GM21515 (cell line): ENCODE results near the gene SNRNP35.
"Not testable (repeated sequence)": the region's sequence is repeated elsewhere in the genome, so short reads cannot be mapped to it uniquely, and the experiment has no call there.

ENCODE experiments used
- ATAC-seq: cut with Tn5 transposase; IDR thresholded peaks from one replicate; pipeline ENCODE4 v1.9.1; 2021; ENCODE audit not compliant: unreplicated experiment

The SNRNP35 gene

GRCh38 chr12:123449249-123449733, 8.6 kb upstream of the SNRNP35 start:
- no peak for ATAC-seq

- no peak for ATAC-seq
Measured at GRCh38 chr12:123449856-123450255, 8.1 kb upstream of the SNRNP35 start.

DNA sequence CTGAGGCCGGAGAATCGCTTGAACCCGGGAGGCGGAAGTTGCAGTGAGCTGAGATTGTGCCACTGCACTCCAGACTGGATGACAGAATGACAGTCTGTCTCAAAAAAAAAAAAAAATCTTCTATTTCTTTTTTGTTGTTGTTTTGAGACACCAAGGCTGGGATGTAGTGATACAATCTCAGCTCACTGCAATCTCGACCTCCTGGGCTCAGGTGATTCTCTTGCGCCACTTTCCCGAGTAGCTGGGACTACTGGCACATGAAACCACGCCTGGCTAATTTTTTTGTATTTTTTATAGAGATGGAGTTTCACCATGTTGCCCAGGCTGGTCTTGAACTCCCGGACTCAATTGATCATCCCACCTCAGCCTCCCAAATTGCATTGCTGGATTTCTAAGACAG, 7.3 kb upstream of the SNRNP35 start:
- ATAC-seq, result no peak

DNA sequence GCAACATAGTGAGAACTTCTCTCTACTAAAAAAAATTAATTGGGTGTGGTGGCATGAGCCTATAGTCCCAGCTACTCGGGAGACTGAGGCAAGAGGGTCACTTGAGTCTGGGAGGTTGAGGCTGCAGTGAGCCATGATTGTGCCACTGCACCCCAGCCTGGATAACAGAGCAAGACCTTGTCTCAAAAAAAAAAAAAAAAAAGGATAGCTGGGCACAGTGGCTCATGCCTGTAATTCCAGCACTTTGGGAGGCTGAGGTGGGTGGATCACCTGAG, 5.7 kb upstream of the SNRNP35 start:
- not testable (repeated sequence) for ATAC-seq

DNA sequence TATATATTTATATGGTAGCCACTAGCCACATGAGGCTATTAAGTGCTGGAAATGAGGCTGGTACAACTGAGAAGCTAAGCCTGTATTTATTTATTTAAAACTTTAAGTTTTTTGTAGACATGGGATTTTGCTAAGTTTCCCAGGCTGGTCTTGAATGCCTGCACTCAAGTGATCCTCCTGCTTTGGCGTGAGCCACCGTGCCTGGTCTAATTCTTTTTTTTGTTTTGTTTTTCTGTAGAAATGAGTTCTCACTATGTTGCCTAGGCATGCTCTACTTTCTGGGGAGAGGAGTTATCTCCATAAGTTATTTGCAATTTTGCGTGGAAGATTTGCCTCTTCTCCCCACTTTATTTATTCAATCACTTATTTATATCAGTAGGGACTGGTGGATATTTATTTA, 4.8 kb upstream of the SNRNP35 start:
- ATAC-seq, result no peak

GRCh38 chr12:123463174-123463573, 5.2 kb downstream of the SNRNP35 start:
- ATAC-seq, result not testable (repeated sequence)

DNA sequence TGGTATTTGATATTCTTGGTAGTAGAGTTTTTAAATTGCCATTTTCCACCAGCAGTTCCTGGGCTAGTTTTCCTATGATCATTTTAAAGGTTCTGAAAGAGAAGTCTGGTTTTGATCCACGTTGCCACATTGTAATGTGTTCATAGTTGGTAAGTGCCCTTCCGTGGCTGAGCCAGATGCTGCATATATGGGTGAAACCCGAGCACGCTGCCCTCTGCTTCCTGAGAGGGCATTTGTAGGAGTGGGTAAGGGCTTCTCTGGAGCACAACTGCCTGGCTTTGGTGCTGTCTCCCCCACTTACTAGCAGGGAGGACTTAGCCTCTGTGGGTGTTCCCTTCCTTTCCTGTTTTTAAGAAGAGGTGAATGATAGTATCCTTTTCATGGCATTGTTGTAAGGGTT, 7.1 kb downstream of the SNRNP35 start:
- no peak for ATAC-seq

- ATAC-seq, result no peak
Measured at GRCh38 chr12:123468786-123469185, 10.8 kb downstream of the SNRNP35 start.

DNA sequence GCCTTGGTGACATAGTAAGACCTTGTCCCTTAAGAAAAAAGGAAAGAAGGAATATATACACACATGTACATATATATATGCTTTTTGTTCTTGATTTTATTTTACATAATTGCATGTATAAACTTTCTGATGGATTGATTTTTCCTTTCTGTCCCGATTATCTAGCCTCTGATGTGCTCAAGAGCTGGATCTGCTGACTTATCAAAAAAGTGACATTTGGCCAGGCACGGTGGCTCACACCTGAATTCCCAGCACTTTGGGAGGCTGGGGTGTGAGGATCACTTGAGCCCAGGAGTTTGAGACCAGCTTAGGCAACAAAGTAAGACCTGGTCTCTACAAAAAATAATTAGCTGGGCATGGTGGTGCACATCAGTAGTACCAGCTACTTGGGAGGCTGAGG, 12.0 kb downstream of the SNRNP35 start:
- no peak for ATAC-seq

DNA sequence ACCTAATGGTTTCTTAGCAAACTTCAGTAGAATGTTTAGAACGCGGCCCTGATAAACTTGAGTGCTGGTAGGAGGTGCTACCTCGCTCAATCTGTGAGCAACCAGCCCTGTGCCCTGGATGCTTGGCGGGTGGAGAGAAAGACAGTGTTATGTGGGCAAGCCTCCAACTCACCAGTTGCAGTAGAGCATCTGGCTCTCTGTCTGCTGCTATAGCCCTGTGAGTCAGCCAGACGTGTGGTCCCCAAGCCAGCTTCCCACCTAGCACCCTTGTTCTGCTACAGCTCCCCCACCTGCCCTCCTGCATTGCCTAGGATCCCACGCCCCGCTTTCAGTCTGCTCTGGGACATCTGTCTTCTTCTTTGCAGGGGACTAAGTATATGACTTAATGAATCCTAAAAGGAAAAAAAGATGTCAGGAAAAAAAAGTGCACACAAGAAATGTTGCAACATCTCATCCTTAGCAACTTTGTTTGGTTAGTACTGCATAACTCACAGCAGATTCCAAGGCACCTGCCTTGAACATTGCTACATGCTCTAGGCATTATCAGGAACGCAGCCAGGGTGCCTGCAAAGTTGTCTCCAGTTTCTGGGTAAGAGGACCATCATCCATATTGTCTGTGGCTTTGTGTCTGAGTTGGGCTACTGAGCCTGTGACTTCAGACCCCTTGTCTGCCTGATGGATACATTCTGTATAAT, 13.6 kb downstream of the SNRNP35 start:
- no peak for ATAC-seq

DNA sequence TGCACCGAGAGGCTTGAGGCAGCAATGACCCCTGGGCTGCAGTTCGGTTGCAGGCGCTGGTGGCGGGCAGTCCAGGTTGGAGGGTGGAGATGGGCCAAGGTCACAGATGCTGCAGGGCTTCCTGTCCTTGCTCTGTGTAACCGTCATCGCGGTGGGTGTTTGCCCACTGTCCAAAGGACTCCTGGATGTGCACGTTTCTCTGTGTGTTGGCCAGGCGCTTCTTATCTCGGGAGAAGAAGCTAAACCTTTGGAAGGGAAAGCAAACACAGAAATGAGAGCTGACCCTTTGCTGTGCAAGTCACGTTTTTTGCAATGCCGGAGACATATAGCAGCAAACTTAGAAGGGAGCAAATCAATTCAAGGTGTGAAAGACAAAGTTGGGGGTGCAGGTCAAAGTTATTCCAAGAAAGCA, 14.5 kb downstream of the SNRNP35 start:
- ATAC-seq, result no peak

GRCh38 chr12:123474485-123475245, 16.7 kb downstream of the SNRNP35 start:
- ATAC-seq, result no peak

GRCh38 chr12:123475246-123475703, 17.3 kb downstream of the SNRNP35 start:
- no peak for ATAC-seq

DNA sequence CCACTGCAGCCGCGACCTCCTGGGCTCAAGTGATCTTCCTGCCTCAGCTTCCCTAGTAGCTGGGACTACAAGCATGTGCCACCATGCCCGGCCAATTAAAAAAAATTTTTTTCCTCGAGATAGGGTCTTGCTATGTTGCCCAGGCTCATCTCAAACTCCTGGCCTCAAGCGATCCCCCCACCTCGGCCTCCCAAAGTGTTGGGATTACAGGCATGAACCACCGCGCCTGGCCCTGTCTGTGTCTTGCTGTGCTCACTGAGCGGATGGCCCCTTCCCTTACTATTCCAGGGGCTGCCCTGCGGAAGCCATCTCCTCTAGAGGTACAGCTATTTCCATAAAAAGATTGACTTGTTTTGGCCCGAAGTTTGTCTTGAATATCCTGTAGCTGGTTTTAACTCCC, 20.1 kb downstream of the SNRNP35 start:
- ATAC-seq, result no peak

GRCh38 chr12:123478762-123479161, 20.8 kb downstream of the SNRNP35 start:
- no peak for ATAC-seq

- no peak for ATAC-seq
Measured at GRCh38 chr12:123479442-123480180, 21.7 kb downstream of the SNRNP35 start.

GRCh38 chr12:123481251-123481650, 23.3 kb downstream of the SNRNP35 start:
- ATAC-seq, result not testable (repeated sequence)

DNA sequence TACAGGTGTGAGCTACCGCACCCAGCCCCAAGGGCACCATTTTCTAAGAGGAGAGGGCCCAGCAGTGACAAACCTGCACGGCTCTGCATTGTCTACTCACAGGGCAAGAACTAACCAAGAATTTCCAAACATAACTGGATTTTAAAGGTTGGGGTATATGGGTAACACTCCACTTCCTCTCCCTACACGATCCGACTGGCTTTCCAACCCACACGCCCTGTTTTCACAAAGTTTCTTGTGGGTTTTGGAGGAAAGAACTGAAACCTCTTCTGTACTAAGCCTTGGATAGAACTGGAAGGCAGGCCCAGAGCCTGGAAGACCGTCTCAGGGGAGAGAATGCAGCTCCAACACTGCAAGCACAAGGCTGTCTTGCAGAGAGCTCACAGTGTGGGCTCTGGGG, 24.9 kb downstream of the SNRNP35 start:
- no peak for ATAC-seq

- no peak for ATAC-seq
Measured at GRCh38 chr12:123483602-123484248, 25.8 kb downstream of the SNRNP35 start.

- no peak for ATAC-seq
Measured at GRCh38 chr12:123485756-123486155, 27.8 kb downstream of the SNRNP35 start.

- no peak for ATAC-seq
Measured at GRCh38 chr12:123487428-123487827, 29.5 kb downstream of the SNRNP35 start.
